Myometrial cell (primary cell): ENCODE results near the gene FAS. TPM values are rescaled to one million over a fixed set of nuclear protein-coding genes. Genes with fewer than 3 reads are reported as not detected.

Experiments
- total RNA-seq: library from RNA; depleted of rRNA; stranded (reverse); fragments of >200 nt; gene quantifications from 2 replicates; pipeline ENCODE4 v1.2.3, GENCODE V29; 2015

FAS gene
- total RNA-seq, result 34.0 and 40.6 TPM in 2 replicates

GRCh38 chr10:88990384-88991160, at the start of gene FAS:
Gene FAS, plus strand, starts transcription at chr10:88990798. Its CDS starts 79 bp downstream, at chr10:88990877.

GRCh38 chr10:88952647-88953111, 37.9 kb upstream of the FAS start, which contains the start of gene ACTA2:
Gene ACTA2, minus strand, starts transcription at chr10:88952773. Its CDS starts 3,843 bp downstream, at chr10:88948930.

Other genes starting within 250 kb of the FAS start
- gene LIPN, start 230.8 kb upstream of the FAS start, total RNA-seq, result not detected in 2 replicates
- not detected in 2 replicates for gene LIPM, start 188.1 kb upstream of the FAS start, total RNA-seq
- 0.58 TPM in 1 of 2 replicates, not detected in the other for gene ANKRD22, start 139.0 kb upstream of the FAS start, total RNA-seq
- 30.8 and 60.8 TPM in 2 replicates for gene STAMBPL1, start 110.6 kb upstream of the FAS start, total RNA-seq
- gene ACTA2, start 38.0 kb upstream of the FAS start, total RNA-seq, result 211 and 251 TPM in 2 replicates
- 0.18 TPM in 1 of 2 replicates, not detected in the other for gene CH25H, start 216.5 kb downstream of the FAS start, total RNA-seq